A673 (cell line): Measurements from ENCODE around the gene ZNF487. TPM values are rescaled to one million over a fixed set of nuclear protein-coding genes. Genes with fewer than 3 reads are reported as not detected.

Experiments
- BruUV-seq: library from RNA; stranded (reverse); fragments of 400-500 nt; replicated peaks from 2 replicates; lab custom pipeline; 2021; lab: Mats Ljungman, UMichigan
- CTCF ChIA-PET: fragments of 300-600 bp; sonication (Branson Sonifier 250); formaldehyde crosslinking; loops from one replicate; lab custom pipeline; 2022; ENCODE audit warnings: antibody characterized with exemption; lab: Charles Lee
- POLR2A ChIA-PET: fragments of 300-600 bp; sonication (Branson Sonifier 250); formaldehyde crosslinking; loops from one replicate; lab custom pipeline; 2022; ENCODE audit warnings: antibody characterized with exemption; ENCODE audit not compliant: low non-redundant PET; lab: Charles Lee
- DNase-seq: peaks from one replicate; pipeline ENCODE4 v3.0.0-alpha.2; 2015; ENCODE audit warnings: low spot score
- H3K27ac ChIP-seq: fragments of 200-600 bp; sonication (generic); 2 replicates; pipeline ENCODE4 v1.5.1; 2016; ENCODE audit warnings: mixed run types, low read depth, mild to moderate bottlenecking, mixed read lengths, antibody characterized with exemption, low read length; ENCODE audit not compliant: poor library complexity, severe bottlenecking
- H3K27me3 ChIP-seq: fragments of 200-600 bp; sonication (generic); replicated peaks from 2 replicates; pipeline ENCODE4 v1.6.1; 2017; ENCODE audit warnings: mixed run types, low read depth, mild to moderate bottlenecking, mixed read lengths, antibody characterized with exemption, low read length; ENCODE audit not compliant: insufficient read depth, poor library complexity
- H3K36me3 ChIP-seq: fragments of 200-600 bp; sonication (generic); 2 replicates; pipeline ENCODE4 v1.6.1; 2016; ENCODE audit warnings: mixed run types, mild to moderate bottlenecking, mixed read lengths, antibody characterized with exemption, low read length; ENCODE audit not compliant: insufficient read depth, poor library complexity, severe bottlenecking
- H3K4me1 ChIP-seq: fragments of 200-600 bp; sonication (generic); 2 replicates; pipeline ENCODE4 v1.6.1; 2017; ENCODE audit warnings: mixed run types, mild to moderate bottlenecking, mixed read lengths, antibody characterized with exemption, low read length; ENCODE audit not compliant: insufficient read depth, poor library complexity, severe bottlenecking
- H3K4me3 ChIP-seq: fragments of 200-600 bp; sonication (generic); 2 replicates; pipeline ENCODE4 v1.5.1; 2016; ENCODE audit warnings: low read depth, mixed run types, mild to moderate bottlenecking, mixed read lengths, low read length; ENCODE audit not compliant: poor library complexity, severe bottlenecking
- H3K9me3 ChIP-seq: fragments of 200-600 bp; sonication (generic); 2 replicates; pipeline ENCODE4 v1.6.1; 2016; ENCODE audit warnings: mixed run types, low read depth, mild to moderate bottlenecking, mixed read lengths, antibody characterized with exemption, low read length; ENCODE audit not compliant: poor library complexity, severe bottlenecking
- CTCF ChIP-seq: fragments of 300-800, 200-600 bp; sonication (generic); conservative IDR thresholded peaks from 2 replicates; pipeline ENCODE4 v1.5.1; 2017; ENCODE audit warnings: low read depth, mild to moderate bottlenecking, antibody characterized with exemption, low read length, moderate library complexity, mixed read lengths
- EZH2 ChIP-seq: fragments of 200-600 bp; sonication (generic); IDR thresholded peaks from 2 replicates; pipeline ENCODE4 v1.6.1; 2017; ENCODE audit warnings: borderline replicate concordance, low read depth, mild to moderate bottlenecking, mixed read lengths, antibody characterized with exemption, low read length; ENCODE audit not compliant: poor library complexity, severe bottlenecking
- intact Hi-C: fragments of 100-400 bp; cut with micrococcal nuclease; formaldehyde crosslinking; loops from one replicate; pipeline ENCODE4 v1.10.0; 2022; ENCODE audit not compliant: unreplicated experiment
- total RNA-seq: library from RNA; stranded (reverse); gene quantifications from 2 replicates; pipeline ENCODE4 v1.2.3, GENCODE V29; 2021

ZNF487 gene
- total RNA-seq, 1 experiment from 2014 or later = 1.3 TPM

DNA sequence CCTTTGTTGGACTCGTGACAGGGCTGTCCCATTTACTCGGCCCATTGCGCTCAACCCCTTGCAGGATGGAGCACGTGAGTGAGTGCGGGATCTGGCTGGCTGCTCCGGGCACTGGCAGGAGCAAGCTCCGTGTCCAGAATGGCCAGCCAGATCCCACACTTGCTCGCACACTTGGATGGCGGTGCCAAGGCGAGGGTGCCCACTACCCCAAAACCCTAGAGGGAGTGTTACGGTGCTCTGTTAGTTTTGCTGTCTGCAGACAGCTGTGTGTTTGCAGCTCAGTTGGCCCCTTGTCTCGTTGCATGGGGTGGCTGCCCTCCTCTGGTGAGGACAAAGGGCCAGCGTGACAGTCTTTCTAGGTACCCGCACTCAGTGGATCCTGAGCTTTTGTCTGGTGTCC, 34.2 kb downstream of the ZNF487 start:
- no peaks in the 10 kb centered on the region for H3K27me3 ChIP-seq
- no peaks in the 10 kb centered on the region for H3K4me1 ChIP-seq
- H3K27ac ChIP-seq = no peak overlapping the region
- no peak for DNase-seq
- CTCF ChIA-PET = no interaction called here
- no TSS peak for BruUV-seq
- H3K4me3 ChIP-seq = no peak overlapping the region
- H3K36me3 ChIP-seq = no peaks in the 10 kb centered on the region
- POLR2A ChIA-PET = no interaction called here
- intact Hi-C loops = no loop called here
- H3K9me3 ChIP-seq = no peaks in the 10 kb centered on the region
- no peak for TF ChIP-seq EZH2
- TF ChIP-seq CTCF = no peak

DNA sequence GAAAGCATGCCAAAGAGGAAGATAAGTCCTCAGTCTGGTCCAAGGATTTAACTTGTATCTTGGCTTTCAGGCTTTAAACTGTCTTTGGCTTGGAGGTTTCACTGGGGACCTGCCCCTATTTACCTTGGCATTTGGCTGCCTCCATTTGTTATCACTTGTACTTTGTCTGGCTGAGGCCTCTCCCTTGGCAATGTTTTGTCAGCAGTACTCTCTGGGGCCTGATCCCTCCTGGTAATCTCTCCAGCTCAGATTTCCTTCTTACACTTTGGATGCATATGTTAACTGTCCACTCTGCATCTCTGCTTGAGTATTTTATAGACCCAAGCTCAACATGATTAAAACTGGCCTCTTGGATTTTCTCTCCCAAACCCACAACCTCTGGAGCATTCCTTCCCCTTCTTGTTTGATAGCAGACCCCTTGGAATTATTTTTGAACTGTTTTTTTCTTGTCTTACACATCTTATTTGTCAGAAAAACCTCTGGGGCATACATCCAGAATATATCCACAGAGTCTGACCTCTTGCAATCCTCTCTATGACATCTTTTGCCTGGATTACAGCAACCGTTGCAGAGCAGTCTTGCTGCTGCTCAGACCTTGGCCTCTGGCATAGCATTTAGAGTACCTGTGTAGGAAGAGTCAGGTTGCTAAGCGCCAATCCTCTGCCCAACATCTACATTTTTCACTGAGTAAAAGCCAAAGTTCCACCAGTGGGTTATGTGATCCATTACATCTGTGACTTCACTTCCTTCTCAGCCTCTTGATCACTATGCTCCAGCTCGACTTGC, 35.2 kb downstream of the ZNF487 start:
- no TSS peak for BruUV-seq
- H3K4me1 ChIP-seq = no peaks in the 10 kb centered on the region
- no peaks in the 10 kb centered on the region for H3K27me3 ChIP-seq
- H3K4me3 ChIP-seq = no peak overlapping the region
- ChIA-PET CTCF (no interaction called here), POLR2A (no interaction called here)
- TF ChIP-seq EZH2 (no peak), CTCF (no peak)
- H3K36me3 ChIP-seq = no peaks in the 10 kb centered on the region
- no peak overlapping the region for H3K27ac ChIP-seq
- no peak for DNase-seq
- no peaks in the 10 kb centered on the region for H3K9me3 ChIP-seq
- intact Hi-C loops = no loop called here

- TF ChIP-seq EZH2 (no peak), CTCF (no peak)
- CTCF ChIA-PET = no interaction called here
- Histone ChIP-seq H3K9me3 (peaks cover 20% of the 10 kb centered on the region), H3K27me3 (no peaks in the 10 kb centered on the region), H3K4me1 (no peaks in the 10 kb centered on the region), H3K36me3 (no peaks in the 10 kb centered on the region), H3K27ac (no peak overlapping the region), H3K4me3 (no peak overlapping the region)
- no TSS peak for BruUV-seq
- POLR2A ChIA-PET = no interaction called here
- intact Hi-C loops = no loop called here
- DNase-seq = no peak
Observed at GRCh38 chr10:43479275-43479674, 42.4 kb downstream of the ZNF487 start.
